H1 (cell line): ENCODE results near the gene KEL. TPM values are rescaled to one million over a fixed set of nuclear protein-coding genes. Genes with fewer than 3 reads are reported as not detected.

Source experiments
- CTCF ChIA-PET: fragments of 300-600 bp; sonication (Branson Sonifier 250); formaldehyde crosslinking; loops from one replicate; lab custom pipeline; 2021; ENCODE audit not compliant: partially characterized antibody; lab: Charles Lee
- POLR2A ChIA-PET: fragments of 300-600 bp; sonication (Branson Sonifier 250); formaldehyde crosslinking; loops from one replicate; lab custom pipeline; 2021; ENCODE audit warnings: inconsistent platforms; ENCODE audit not compliant: partially characterized antibody; lab: Charles Lee
- DNase-seq, 2 experiments: peaks; one replicate each; pipeline versions ENCODE4 v3.0.0 to v3.0.0-alpha.2; 2010 to 2022; ENCODE audit warnings: low spot score in 2 of 2, low read depth in 1 of 2, mixed read lengths in 1 of 2
- FAIRE-seq: peaks from 2 replicates; lab custom pipeline; 2011; peaks lifted over from hg19 to GRCh38; lab: Jason Lieb, UNC
- H2AFZ ChIP-seq: 2 replicates; pipeline ENCODE4 v1.8.1; 2012; ENCODE audit warnings: low read length, inconsistent platforms
- H2AK5ac ChIP-seq: 2 replicates; pipeline ENCODE4 v1.6.1; 2013; ENCODE audit warnings: low read depth, low read length
- H2BK120ac ChIP-seq: replicated peaks from 2 replicates; pipeline ENCODE3; 2013; ENCODE audit warnings: low read depth, low read length, inconsistent platforms
- H2BK12ac ChIP-seq: 2 replicates; pipeline ENCODE4 v1.6.1; 2013; ENCODE audit warnings: low read depth, low read length
- H2BK15ac ChIP-seq: 2 replicates; pipeline ENCODE4 v1.6.1; 2013; ENCODE audit warnings: low read length
- H2BK20ac ChIP-seq: 2 replicates; pipeline ENCODE4 v1.6.1; 2013; ENCODE audit warnings: low read length
- H2BK5ac ChIP-seq: 2 replicates; pipeline ENCODE4 v1.6.1; 2013; ENCODE audit warnings: low read depth, low read length
- H3K14ac ChIP-seq: 2 replicates; pipeline ENCODE4 v1.6.1; 2013; ENCODE audit warnings: inconsistent platforms; ENCODE audit not compliant: insufficient read length
- H3K18ac ChIP-seq: 2 replicates; pipeline ENCODE4 v1.6.1; 2013; ENCODE audit warnings: low read length; ENCODE audit errors: extremely low read depth
- H3K23ac ChIP-seq: 2 replicates; pipeline ENCODE4 v1.6.1; 2013; ENCODE audit warnings: inconsistent platforms; ENCODE audit not compliant: insufficient read length
- H3K23me2 ChIP-seq: 2 replicates; pipeline ENCODE4 v1.6.1; 2013; ENCODE audit warnings: low read depth, low read length
- H3K27ac ChIP-seq: 2 replicates; pipeline ENCODE4 v1.6.1; 2011; ENCODE audit warnings: low read depth, low read length, inconsistent platforms
- H3K27me3 ChIP-seq, 4 experiments: replicated peaks in 1 of 4; 1 replicate in 1 of 4; 2 replicates in 3 of 4; pipeline versions ENCODE4 v1.6.1 to v1.8.1; 2011 to 2013; ENCODE audit warnings: low read length in 3 of 4, mild to moderate bottlenecking in 3 of 4, inconsistent platforms in 2 of 4, mixed read lengths in 2 of 4, moderate library complexity in 1 of 4; ENCODE audit not compliant: control insufficient read depth in 3 of 4, insufficient read depth in 3 of 4; ENCODE audit errors: extremely low read depth in 1 of 4
- H3K36me3 ChIP-seq, 4 experiments: 2 replicates each; pipeline versions ENCODE4 v1.6.1 to v1.8.1; 2011 to 2013; ENCODE audit warnings: mild to moderate bottlenecking in 4 of 4, low read length in 3 of 4, moderate library complexity in 2 of 4, control low read depth in 1 of 4, inconsistent platforms in 1 of 4; ENCODE audit not compliant: insufficient read depth in 4 of 4, control insufficient read depth in 2 of 4
- H3K4ac ChIP-seq: replicated peaks from 2 replicates; pipeline ENCODE3; 2013; ENCODE audit warnings: low read length, low read depth, mixed read lengths, inconsistent platforms; ENCODE audit not compliant: insufficient read length
- H3K4me1 ChIP-seq, 4 experiments: replicated peaks in 1 of 4; 1 replicate in 1 of 4; 2 replicates in 3 of 4; pipeline versions ENCODE4 v1.6.1 to v1.8.1; 2011 to 2013; ENCODE audit warnings: low read length in 3 of 4, inconsistent platforms in 2 of 4, mixed read lengths in 1 of 4; ENCODE audit not compliant: insufficient read depth in 4 of 4, control insufficient read depth in 3 of 4
- H3K4me2 ChIP-seq, 2 experiments: 2 replicates each; pipeline versions ENCODE4 v1.6.1 to v1.8.1; 2011 to 2013; ENCODE audit warnings: low read depth in 2 of 2, low read length in 2 of 2, control low read depth in 1 of 2, inconsistent platforms in 1 of 2, mild to moderate bottlenecking in 1 of 2; ENCODE audit not compliant: insufficient read depth in 1 of 2
- H3K4me3 ChIP-seq, 4 experiments: fragments of 200-600, 300-600 bp in 1 of 4; sonication (generic), shearing (Covaris generic), sonication (Bioruptor Twin) in 1 of 4; 2 replicates each; pipeline versions ENCODE4 v1.5.1 to v1.8.1; 2011 to 2016; ENCODE audit warnings: low read length in 4 of 4, low read depth in 3 of 4, control low read depth in 2 of 4, inconsistent platforms in 2 of 4, mild to moderate bottlenecking in 2 of 4, mixed read lengths in 1 of 4, moderate library complexity in 1 of 4; ENCODE audit not compliant: insufficient read depth in 2 of 4; ENCODE audit errors: extremely low read depth in 1 of 4
- H3K56ac ChIP-seq: replicated peaks from 2 replicates; pipeline ENCODE3; 2013; ENCODE audit warnings: low read depth, mild to moderate bottlenecking, mixed read lengths, low read length, inconsistent platforms; ENCODE audit not compliant: insufficient read length
- H3K79me1 ChIP-seq: 2 replicates; pipeline ENCODE4 v1.6.1; 2013; ENCODE audit warnings: low read depth, low read length, control low read depth
- H3K79me2 ChIP-seq, 2 experiments: 2 replicates each; pipeline versions ENCODE4 v1.6.1 to v1.8.1; 2012 to 2013; ENCODE audit warnings: low read length in 2 of 2, mild to moderate bottlenecking in 2 of 2, inconsistent platforms in 1 of 2; ENCODE audit not compliant: insufficient read depth in 2 of 2, control insufficient read depth in 1 of 2
- H3K9ac ChIP-seq, 4 experiments: replicated peaks in 1 of 4; 1 replicate in 1 of 4; 2 replicates in 3 of 4; pipeline versions ENCODE4 v1.6.1 to v1.8.1; 2011 to 2013; ENCODE audit warnings: low read depth in 3 of 4, low read length in 3 of 4, control low read depth in 2 of 4, mild to moderate bottlenecking in 2 of 4, moderate library complexity in 2 of 4, inconsistent platforms in 1 of 4; ENCODE audit errors: extremely low read depth in 1 of 4
- H3K9me3 ChIP-seq, 2 experiments: 2 replicates each; pipeline versions ENCODE4 v1.6.1 to v1.8.1; 2012 to 2013; ENCODE audit warnings: mild to moderate bottlenecking in 2 of 2, moderate library complexity in 2 of 2, control low read depth in 1 of 2, inconsistent platforms in 1 of 2, low read depth in 1 of 2, low read length in 1 of 2, mixed read lengths in 1 of 2; ENCODE audit not compliant: insufficient read depth in 2 of 2
- H4K20me1 ChIP-seq, 2 experiments: replicated peaks in 1 of 2; 2 replicates each; pipeline versions ENCODE3 to v1.8.1; 2011 to 2013; ENCODE audit warnings: inconsistent platforms in 2 of 2, low read length in 2 of 2, mild to moderate bottlenecking in 1 of 2; ENCODE audit not compliant: insufficient read depth in 2 of 2, control insufficient read depth in 1 of 2
- H4K5ac ChIP-seq: 2 replicates; pipeline ENCODE4 v1.6.1; 2013; ENCODE audit warnings: low read length, low read depth, mixed read lengths, inconsistent platforms; ENCODE audit not compliant: insufficient read length
- H4K8ac ChIP-seq: 2 replicates; pipeline ENCODE4 v1.8.0; 2013; ENCODE audit warnings: mild to moderate bottlenecking, moderate library complexity, low read length, inconsistent platforms; ENCODE audit not compliant: insufficient read depth; ENCODE audit errors: extremely low read depth
- H4K91ac ChIP-seq: replicated peaks from 2 replicates; pipeline ENCODE3; 2013; ENCODE audit warnings: low read length, mixed read lengths, inconsistent platforms; ENCODE audit not compliant: insufficient read length
- ASH2L ChIP-seq: fragments of 200-600, 300-600 bp; sonication (generic); IDR thresholded peaks from one replicate; pipeline ENCODE4 v1.7.1; 2017; ENCODE audit warnings: low read length
- BCL11A ChIP-seq, 2 experiments: IDR thresholded peaks; one replicate each; pipeline ENCODE4 v1.6.1; 2011; ENCODE audit warnings: low read depth in 2 of 2, low read length in 2 of 2, mild to moderate bottlenecking in 2 of 2
- CBX5 ChIP-seq: fragments of 300-800, 300-1000 bp; sonication (generic); IDR thresholded peaks from 2 replicates; pipeline ENCODE4 v1.7.1; 2016; ENCODE audit warnings: antibody characterized with exemption, low read length, low read depth
- CBX8 ChIP-seq: fragments of 300-800, 300-1000 bp; sonication (generic); IDR thresholded peaks from 2 replicates; pipeline ENCODE4 v1.7.1; 2016; ENCODE audit warnings: low read depth, low read length, borderline replicate concordance
- EGR1 ChIP-seq: IDR thresholded peaks from 2 replicates; pipeline ENCODE4 v1.6.1; 2011; ENCODE audit warnings: low read depth, low read length, borderline replicate concordance
- HDAC6 ChIP-seq: IDR thresholded peaks from one replicate; pipeline ENCODE4 v1.7.1; 2012; ENCODE audit warnings: low read depth, mild to moderate bottlenecking, inconsistent platforms, low read length, moderate library complexity
- MAFK ChIP-seq: IDR thresholded peaks from 2 replicates; pipeline ENCODE4 v1.6.1; 2012; ENCODE audit warnings: low read depth, mild to moderate bottlenecking, improper control_type of control experiment, low read length
- NANOG ChIP-seq: IDR thresholded peaks from 2 replicates; pipeline ENCODE4 v1.6.1; 2011; ENCODE audit warnings: low read length, low read depth, mild to moderate bottlenecking, inconsistent platforms; ENCODE audit not compliant: insufficient read depth, poor library complexity, severe bottlenecking
- RNF2 ChIP-seq: fragments of 200-900, 300-1000 bp; sonication (generic); IDR thresholded peaks from 2 replicates; pipeline ENCODE4 v1.7.1; 2016; ENCODE audit warnings: borderline replicate concordance, low read depth, mild to moderate bottlenecking, antibody characterized with exemption, low read length; ENCODE audit not compliant: poor library complexity, severe bottlenecking; ENCODE audit errors: missing control alignments
- RXRA ChIP-seq: IDR thresholded peaks from 2 replicates; pipeline ENCODE4 v1.6.1; 2011; ENCODE audit warnings: low read depth, mild to moderate bottlenecking, low read length, moderate library complexity; ENCODE audit not compliant: insufficient read depth
- SIX5 ChIP-seq: IDR thresholded peaks from 2 replicates; pipeline ENCODE4 v1.6.1; 2011; ENCODE audit warnings: mild to moderate bottlenecking, low read depth, low read length
- TAF7 ChIP-seq: optimal IDR thresholded peaks from 2 replicates; pipeline ENCODE3; 2011; ENCODE audit warnings: low read depth, mild to moderate bottlenecking, inconsistent platforms, low read length, moderate library complexity, borderline replicate concordance
- ZNF274 ChIP-seq: IDR thresholded peaks from 2 replicates; pipeline ENCODE4 v1.7.0; 2012; ENCODE audit warnings: low read length, borderline replicate concordance; ENCODE audit errors: extremely low read depth
- WGBS, 2 experiments: shearing (Covaris generic) in 1 of 2; methylation state at CpG; one replicate each; pipeline versions ENCODE4 v1.1.6 to v1.1.7; 2013 to 2015; ENCODE audit warnings: low lambda C conversion rate in 2 of 2, mixed read lengths in 2 of 2, inconsistent platforms in 1 of 2, low coverage in 1 of 2, missing lambda C conversion rate in 1 of 2; ENCODE audit not compliant: insufficient replicate concordance in 2 of 2, insufficient coverage in 1 of 2, insufficient read length in 1 of 2; ENCODE audit errors: extremely low coverage in 1 of 2, missing lambda C conversion rate in 1 of 2; 5-methylcytosine and 5-hydroxymethylcytosine counted together
- polyA plus RNA-seq, 7 experiments: library from polyadenylated mRNA; depleted of rRNA in 3 of 7; stranded (reverse) in 5 of 7; unstranded in 2 of 7; fragments of >200 nt in 5 of 7; fragments of 200-250 nt in 2 of 7; gene quantifications; 1 replicate in 5 of 7; 2 replicates in 1 of 7; 4 replicates in 1 of 7; pipeline versions ENCODE4 v1.2.1 to v1.2.3, GENCODE V29; 2011 to 2013; ENCODE audit warnings: missing spikeins in 2 of 7, mixed read lengths in 2 of 7
- total RNA-seq: library from RNA; stranded (reverse); fragmentation: NEBNext Ultra II Directional; extraction: Animal tissue kit (Norgen Biotek cat#: 25700); gene quantifications from 2 replicates; pipeline ENCODE4 v1.2.1, GENCODE V29; 2021
- TF ChIP-seq, protein P1 (sequence below): IDR thresholded peaks from 2 replicates; pipeline ENCODE4 v1.6.1; 2011; ENCODE audit warnings: low read depth, mild to moderate bottlenecking, low read length; ENCODE audit not compliant: insufficient read depth

KEL gene
- total and polyA plus RNA-seq, 2 of the 8 experiments (the other 6 are each of a cell fraction or from before 2014, with no cell fraction given), result 1.8 to 1.9 TPM

- no peak overlapping the region for H3K4ac ChIP-seq
- no peaks in the 10 kb centered on the region for H3K27me3 ChIP-seq
- H4K91ac ChIP-seq, result no peak overlapping the region
- no peak for DNase-seq
- no peaks in the 10 kb centered on the region for H3K79me1 ChIP-seq
- FAIRE-seq, result no peak
- no peak overlapping the region for H2BK15ac ChIP-seq
- no peak overlapping the region for H2BK120ac ChIP-seq
- no peaks in the 10 kb centered on the region for H3K9me3 ChIP-seq
- H2BK20ac ChIP-seq, result no peak overlapping the region
- H3K4me1 ChIP-seq, result no peaks in the 10 kb centered on the region
- no peak overlapping the region for H3K14ac ChIP-seq
- no peak overlapping the region for H3K4me3 ChIP-seq
- no peak overlapping the region for H3K27ac ChIP-seq
- WGBS, 2 experiments, result 93% methylated on average over 2 of the region's 2 CpGs; no CpG with 5 or more reads in 1 of the 2 experiments
- H3K56ac ChIP-seq, result no peak overlapping the region
- no peak overlapping the region for H2AFZ ChIP-seq
- no peak overlapping the region for H2AK5ac ChIP-seq
- H3K23me2 ChIP-seq, result no peaks in the 10 kb centered on the region
- no peaks in the 10 kb centered on the region for H3K79me2 ChIP-seq
- H3K4me2 ChIP-seq, result no peak overlapping the region
- H2BK12ac ChIP-seq, result no peak overlapping the region
- H3K18ac ChIP-seq, result no peak overlapping the region
- TF ChIP-seq ZNF274, result no peak
- no peak for TF ChIP-seq ASH2L
- TF ChIP-seq SIX5, result no peak
- TF ChIP-seq CBX8, result no peak
- TF ChIP-seq NANOG, result no peak
- TF ChIP-seq EGR1, result no peak
- no peak for TF ChIP-seq CBX5
- TF ChIP-seq TAF7, result no peak
- TF ChIP-seq BCL11A (IDR thresholded peaks at IDR 0.05; ENCODE audit: low read depth in 2 of 2, low read length in 2 of 2), result no peak
- TF ChIP-seq RXRA, result no peak
- TF ChIP-seq RNF2, result no peak
- no peak for TF ChIP-seq MAFK
- TF ChIP-seq, protein P1, sequence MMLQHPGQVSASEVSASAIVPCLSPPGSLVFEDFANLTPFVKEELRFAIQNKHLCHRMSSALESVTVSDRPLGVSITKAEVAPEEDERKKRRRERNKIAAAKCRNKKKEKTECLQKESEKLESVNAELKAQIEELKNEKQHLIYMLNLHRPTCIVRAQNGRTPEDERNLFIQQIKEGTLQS, result no peak
- TF ChIP-seq HDAC6, result no peak
- ChIA-PET POLR2A (no interaction called here), CTCF (interaction anchor here (0.8 to 3.0 kb wide), 9 partner anchors 9 to 296 kb away, joined by 3 to 16 read pairs (median 4); partner anchors contain the start of genes LLCFC1 and TRPV5)
- no peaks in the 10 kb centered on the region for H3K36me3 ChIP-seq
- H3K23ac ChIP-seq, result no peak overlapping the region
- no peak overlapping the region; the same call in none of the 2 replicates for H4K8ac ChIP-seq
- H3K9ac ChIP-seq, result no peak overlapping the region
- no peak overlapping the region for H2BK5ac ChIP-seq
- H4K5ac ChIP-seq, result no peak overlapping the region
- H4K20me1 ChIP-seq, result no peaks in the 10 kb centered on the region
These were observed 43.3 kb downstream of the KEL start for GRCh38 chr7:142918901-142919300.
